Body of pancreas (tissue), 4 donors: ENCODE data around the gene DOCK2.

Experiments used
- POLR2A ChIP-seq, 3 donors: fragments of 450-650 bp; IDR thresholded peaks; one replicate each; pipeline ENCODE4 v1.6.1; 2016; ENCODE audit warnings: antibody characterized with exemption in 3 of 3, mild to moderate bottlenecking in 2 of 3
- TF ChIP-seq, protein P1 (sequence below), 7 experiments: fragments of 450-650 bp in 4 of 7; fragments of 200-600 bp in 3 of 7; sonication (generic) in 3 of 7; IDR thresholded peaks; one replicate each; pipeline ENCODE4 v1.5.1; 2016 to 2019; ENCODE audit warnings: antibody characterized with exemption in 7 of 7

DNA sequence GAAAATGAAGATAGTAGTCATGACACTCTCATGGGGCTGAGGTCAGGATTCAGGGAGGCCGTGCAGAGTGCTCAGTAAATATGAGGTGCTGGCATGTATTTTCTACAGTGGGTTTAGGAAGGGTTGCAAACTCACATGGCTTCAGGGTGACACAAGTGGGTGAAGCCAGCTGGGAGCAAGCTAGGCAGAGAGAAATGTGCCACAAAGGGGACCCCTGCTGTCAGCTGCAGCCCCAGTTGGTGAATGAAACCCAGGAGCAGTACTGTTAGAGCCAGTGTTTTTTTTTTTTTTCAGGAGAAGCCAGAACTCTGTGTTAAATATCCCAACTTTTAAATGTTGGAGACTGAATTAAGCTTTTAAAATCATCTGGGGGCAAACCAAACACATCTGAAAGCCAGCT is 267.9 kb downstream of the DOCK2 start:
- TF ChIP-seq, protein P1, sequence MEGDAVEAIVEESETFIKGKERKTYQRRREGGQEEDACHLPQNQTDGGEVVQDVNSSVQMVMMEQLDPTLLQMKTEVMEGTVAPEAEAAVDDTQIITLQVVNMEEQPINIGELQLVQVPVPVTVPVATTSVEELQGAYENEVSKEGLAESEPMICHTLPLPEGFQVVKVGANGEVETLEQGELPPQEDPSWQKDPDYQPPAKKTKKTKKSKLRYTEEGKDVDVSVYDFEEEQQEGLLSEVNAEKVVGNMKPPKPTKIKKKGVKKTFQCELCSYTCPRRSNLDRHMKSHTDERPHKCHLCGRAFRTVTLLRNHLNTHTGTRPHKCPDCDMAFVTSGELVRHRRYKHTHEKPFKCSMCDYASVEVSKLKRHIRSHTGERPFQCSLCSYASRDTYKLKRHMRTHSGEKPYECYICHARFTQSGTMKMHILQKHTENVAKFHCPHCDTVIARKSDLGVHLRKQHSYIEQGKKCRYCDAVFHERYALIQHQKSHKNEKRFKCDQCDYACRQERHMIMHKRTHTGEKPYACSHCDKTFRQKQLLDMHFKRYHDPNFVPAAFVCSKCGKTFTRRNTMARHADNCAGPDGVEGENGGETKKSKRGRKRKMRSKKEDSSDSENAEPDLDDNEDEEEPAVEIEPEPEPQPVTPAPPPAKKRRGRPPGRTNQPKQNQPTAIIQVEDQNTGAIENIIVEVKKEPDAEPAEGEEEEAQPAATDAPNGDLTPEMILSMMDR (IDR thresholded peaks at IDR 0.05): no peak
- no peak for TF ChIP-seq POLR2A (IDR thresholded peaks at IDR 0.05)
